ENCODE results near the gene FAM217B.

Gene FAM217B

DNA sequence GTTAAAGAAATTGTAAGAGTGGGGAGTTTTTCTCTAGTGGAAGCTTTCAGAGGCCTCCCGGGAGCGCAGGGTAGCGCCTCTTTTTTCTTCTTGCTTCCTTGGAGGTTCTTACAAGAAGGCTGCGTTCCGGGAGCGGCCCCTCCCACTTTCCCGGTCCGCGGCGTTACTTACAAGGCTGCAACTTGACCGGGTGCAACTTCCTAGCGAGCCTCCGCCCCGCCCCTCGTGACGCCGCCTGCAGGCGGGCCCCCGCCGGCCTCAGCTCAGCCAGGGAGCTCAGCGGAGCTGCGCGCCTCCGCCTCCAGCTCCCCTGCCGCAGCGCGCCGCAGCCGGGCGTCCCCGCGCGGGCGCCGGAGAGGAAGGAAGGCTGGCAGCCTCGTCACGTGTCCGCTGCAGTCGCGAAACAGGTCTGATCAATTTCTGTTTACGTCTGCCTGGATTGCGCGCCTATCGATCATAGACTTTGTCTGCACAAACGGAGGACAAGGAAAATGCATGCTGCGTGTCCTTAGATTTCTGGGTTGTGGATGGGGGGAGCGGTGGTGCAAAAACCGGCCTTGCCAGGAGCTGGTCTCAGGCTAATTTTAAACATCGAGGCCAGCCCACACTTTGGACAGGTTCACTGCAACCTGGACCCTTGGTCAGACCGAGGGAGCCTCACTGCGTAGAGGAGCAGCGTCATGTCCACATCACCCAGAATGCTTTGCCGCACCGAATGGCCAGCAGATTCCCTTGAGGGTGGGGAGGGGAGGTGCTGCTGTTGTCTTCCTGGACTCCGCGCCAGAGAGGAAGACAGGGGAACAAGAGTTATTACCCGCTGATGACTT is at the start of gene FAM217B, which contains the start of gene PPP1R3D:
Gene FAM217B, plus strand, starts transcription at position 261 of the 827 bp plus-strand sequence. CDS start 3,555 bp downstream, outside the sequence.
Gene PPP1R3D, minus strand, starts transcription at position 177 of the 827 bp plus-strand sequence. CDS start 374 bp downstream, outside the sequence.
- no peaks in the 10 kb centered on the region for H3K27me3 Mint-ChIP-seq
- peak; percentile 95 to 96 for ATAC-seq (replicated peaks)
- peak; percentile 92 for DNase-seq
- peak within 1 kb of the TSS; percentile 98 to 99 for H3K4me3 Mint-ChIP-seq
- peaks cover 12 to 13% of the 10 kb centered on the region in 2 donors for H3K36me3 Mint-ChIP-seq
- peak within 1 kb of the TSS; percentile 99 for H3K27ac Mint-ChIP-seq
- H3K4me1 Mint-ChIP-seq: peaks cover 13 to 19% of the 10 kb centered on the region in 2 donors
- no peaks in the 10 kb centered on the region for H3K9me3 Mint-ChIP-seq

GRCh38 chr20:59891581-59891980 is 48.6 kb upstream of the FAM217B start:
- no peak overlapping the region for H3K4me3 Mint-ChIP-seq
- H3K27ac Mint-ChIP-seq: no peak overlapping the region
- peaks cover 8 to 14% of the 10 kb centered on the region in 2 donors for H3K4me1 Mint-ChIP-seq
- ATAC-seq (replicated peaks) (peak in 1 of 2 donors; percentile 51), DNase-seq (no peak)
- peaks cover 0 to 3% of the 10 kb centered on the region in 2 donors for H3K36me3 Mint-ChIP-seq
- peaks cover 0 to 4% of the 10 kb centered on the region in 2 donors for H3K9me3 Mint-ChIP-seq
- H3K27me3 Mint-ChIP-seq: peaks cover 8 to 13% of the 10 kb centered on the region in 2 donors

- no peak for ATAC-seq (replicated peaks)
- peaks cover 0 to 4% of the 10 kb centered on the region in 2 donors for H3K36me3 Mint-ChIP-seq
- no peak overlapping the region for H3K4me3 Mint-ChIP-seq
- H3K27ac Mint-ChIP-seq: no peak overlapping the region
- H3K4me1 Mint-ChIP-seq: peaks cover 8 to 10% of the 10 kb centered on the region in 2 donors
- no peaks in the 10 kb centered on the region for H3K9me3 Mint-ChIP-seq
- H3K27me3 Mint-ChIP-seq: peaks cover 9 to 15% of the 10 kb centered on the region in 2 donors
- DNase-seq: no peak
These were observed 44.3 kb upstream of the FAM217B start for GRCh38 chr20:59895908-59896307.

DNA sequence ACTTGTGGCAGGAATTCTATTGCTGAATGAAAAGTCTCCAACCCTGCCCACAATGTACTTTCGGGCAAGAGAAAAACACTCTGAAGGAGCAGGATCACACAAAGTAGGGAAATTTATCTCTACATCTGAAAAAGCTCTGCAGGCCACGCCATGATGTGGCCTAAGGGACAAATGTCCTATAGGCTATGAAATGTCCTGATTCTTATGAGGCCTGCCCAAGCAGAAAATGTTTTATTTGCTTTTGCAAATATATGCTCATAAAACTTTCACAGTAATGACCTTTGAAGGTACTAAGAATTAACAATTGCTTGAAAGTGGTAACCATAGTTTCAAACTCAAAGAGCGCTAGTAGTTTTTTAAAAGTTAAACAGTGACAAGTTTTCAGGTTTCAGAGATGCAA is 37.7 kb upstream of the FAM217B start:
- H3K36me3 Mint-ChIP-seq: peaks cover 0 to 3% of the 10 kb centered on the region in 2 donors
- H3K4me1 Mint-ChIP-seq: no peaks in the 10 kb centered on the region
- no peaks in the 10 kb centered on the region for H3K9me3 Mint-ChIP-seq
- DNase-seq: no peak
- ATAC-seq (replicated peaks): no peak
- no peak overlapping the region for H3K27ac Mint-ChIP-seq
- H3K4me3 Mint-ChIP-seq: no peak overlapping the region
- peaks cover 7 to 8% of the 10 kb centered on the region in 2 donors for H3K27me3 Mint-ChIP-seq

DNA sequence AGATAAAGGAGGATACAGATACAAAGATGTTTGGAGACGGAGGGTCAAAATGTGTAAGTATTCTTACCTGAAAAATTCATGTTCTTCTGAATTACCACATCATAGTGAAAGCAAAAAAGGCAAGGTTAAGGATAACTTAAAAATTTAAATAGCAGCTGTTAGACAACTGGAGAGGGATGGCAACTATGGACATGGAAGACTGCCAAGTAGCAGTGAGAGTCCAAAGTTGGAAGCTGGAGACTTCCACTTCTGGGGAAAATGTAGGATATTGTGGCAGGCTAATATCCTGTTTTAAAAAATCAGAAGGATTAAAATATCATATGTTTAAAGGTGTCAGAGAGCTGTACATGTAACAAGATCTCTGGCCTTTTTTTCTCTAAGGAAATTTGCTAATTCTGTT is 36.6 kb upstream of the FAM217B start:
- H3K9me3 Mint-ChIP-seq: no peaks in the 10 kb centered on the region
- H3K4me1 Mint-ChIP-seq: no peaks in the 10 kb centered on the region
- peaks cover 6 to 7% of the 10 kb centered on the region in 2 donors for H3K27me3 Mint-ChIP-seq
- no peaks in the 10 kb centered on the region for H3K36me3 Mint-ChIP-seq
- no peak for DNase-seq
- ATAC-seq (replicated peaks): no peak
- H3K4me3 Mint-ChIP-seq: no peak overlapping the region
- H3K27ac Mint-ChIP-seq: no peak overlapping the region

GRCh38 chr20:59908855-59909254 is 31.3 kb upstream of the FAM217B start:
- H3K36me3 Mint-ChIP-seq: peaks cover 0 to 5% of the 10 kb centered on the region in 2 donors
- peaks cover 4% of the 10 kb centered on the region in 2 donors for H3K9me3 Mint-ChIP-seq
- H3K4me1 Mint-ChIP-seq: peaks cover 0 to 2% of the 10 kb centered on the region in 2 donors
- H3K27me3 Mint-ChIP-seq: peaks cover 0 to 3% of the 10 kb centered on the region in 2 donors
- H3K4me3 Mint-ChIP-seq: no peak overlapping the region
- H3K27ac Mint-ChIP-seq: no peak overlapping the region
- ATAC-seq (replicated peaks) (no peak), DNase-seq (no peak)

GRCh38 chr20:59911041-59911440 is 29.1 kb upstream of the FAM217B start:
- Mint-ChIP-seq H3K4me3 (no peak overlapping the region), H3K27me3 (no peaks in the 10 kb centered on the region), H3K27ac (no peak overlapping the region), H3K4me1 (peaks cover 0 to 2% of the 10 kb centered on the region in 2 donors), H3K9me3 (peaks cover 4% of the 10 kb centered on the region in 2 donors), H3K36me3 (peaks cover 0 to 5% of the 10 kb centered on the region in 2 donors)
- ATAC-seq (replicated peaks): no peak
- no peak for DNase-seq

DNA sequence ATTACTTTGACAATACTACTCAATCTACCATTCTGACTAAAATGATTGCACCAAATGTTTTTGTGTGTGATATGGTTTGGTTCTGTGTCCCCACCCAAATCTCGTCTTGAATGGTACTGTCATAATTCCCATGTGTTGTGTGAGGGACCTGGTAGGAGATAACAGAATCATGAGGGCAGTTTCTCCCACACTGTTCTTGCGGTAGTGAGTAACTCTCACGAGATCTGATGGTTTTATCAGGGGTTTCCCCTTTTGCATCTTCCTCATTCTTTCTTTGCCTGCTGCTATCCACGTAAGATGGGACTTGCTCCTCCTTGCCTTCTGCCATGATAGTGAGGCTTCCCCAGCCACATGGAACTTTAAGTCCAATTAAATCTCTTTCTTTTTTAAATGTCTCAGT is 27.6 kb upstream of the FAM217B start:
- ATAC-seq (replicated peaks) (peak; percentile 59 to 65), DNase-seq (peak; percentile 8)
- no peak overlapping the region for H3K27ac Mint-ChIP-seq

GRCh38 chr20:59920944-59921343 is 19.2 kb upstream of the FAM217B start:
- H3K4me1 Mint-ChIP-seq: no peaks in the 10 kb centered on the region
- no peak for DNase-seq
- H3K36me3 Mint-ChIP-seq: no peaks in the 10 kb centered on the region
- ATAC-seq (replicated peaks): no peak
- no peaks in the 10 kb centered on the region for H3K9me3 Mint-ChIP-seq
- no peak overlapping the region for H3K4me3 Mint-ChIP-seq
- H3K27me3 Mint-ChIP-seq: peaks cover 0 to 8% of the 10 kb centered on the region in 2 donors
- H3K27ac Mint-ChIP-seq: no peak overlapping the region

More for the DNA sequence above, 27.6 kb upstream of the FAM217B start:
- no peak overlapping the region for H3K4me3 Mint-ChIP-seq
- H3K4me1 Mint-ChIP-seq: peaks cover 0 to 2% of the 10 kb centered on the region in 2 donors
- H3K36me3 Mint-ChIP-seq: peaks cover 0 to 5% of the 10 kb centered on the region in 2 donors
- no peaks in the 10 kb centered on the region for H3K27me3 Mint-ChIP-seq
- H3K9me3 Mint-ChIP-seq: peaks cover 4% of the 10 kb centered on the region in 2 donors

GRCh38 chr20:59923514-59923913 is 16.7 kb upstream of the FAM217B start:
- no peaks in the 10 kb centered on the region for H3K9me3 Mint-ChIP-seq
- H3K4me3 Mint-ChIP-seq: no peak overlapping the region
- no peak for ATAC-seq (replicated peaks)
- H3K27me3 Mint-ChIP-seq: peaks cover 0 to 8% of the 10 kb centered on the region in 2 donors
- no peaks in the 10 kb centered on the region for H3K36me3 Mint-ChIP-seq
- no peak for DNase-seq
- no peaks in the 10 kb centered on the region for H3K4me1 Mint-ChIP-seq
- H3K27ac Mint-ChIP-seq: no peak overlapping the region

- Mint-ChIP-seq H3K4me3 (no peak overlapping the region), H3K27ac (no peak overlapping the region), H3K9me3 (no peaks in the 10 kb centered on the region), H3K36me3 (no peaks in the 10 kb centered on the region), H3K27me3 (peaks cover 0 to 8% of the 10 kb centered on the region in 2 donors), H3K4me1 (no peaks in the 10 kb centered on the region)
- ATAC-seq (replicated peaks) (no peak), DNase-seq (no peak)
These were observed 14.8 kb upstream of the FAM217B start for GRCh38 chr20:59925359-59925758.

DNA sequence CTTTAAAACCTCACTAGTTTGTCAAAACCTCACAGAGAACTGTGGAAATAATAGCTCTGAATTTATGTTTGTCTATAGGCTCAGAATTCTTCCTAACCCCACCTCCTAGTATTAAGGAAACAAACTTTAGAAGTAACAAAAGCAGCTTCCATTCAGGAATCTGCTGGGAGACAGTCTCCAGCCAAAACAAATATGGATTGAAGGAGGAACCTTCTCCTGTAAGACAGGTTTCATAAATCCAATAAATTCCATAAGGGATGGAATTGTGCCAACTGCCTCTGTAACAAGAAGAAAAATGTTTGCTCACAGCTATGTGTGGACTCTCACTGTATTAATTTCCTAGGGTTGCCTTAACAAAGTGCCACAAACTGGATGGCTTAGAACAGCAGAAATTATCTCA is 14.3 kb upstream of the FAM217B start:
- H3K36me3 Mint-ChIP-seq: no peaks in the 10 kb centered on the region
- no peaks in the 10 kb centered on the region for H3K4me1 Mint-ChIP-seq
- ATAC-seq (replicated peaks) (no peak), DNase-seq (no peak)
- no peaks in the 10 kb centered on the region for H3K9me3 Mint-ChIP-seq
- no peak overlapping the region for H3K4me3 Mint-ChIP-seq
- H3K27me3 Mint-ChIP-seq: peaks cover 0 to 8% of the 10 kb centered on the region in 2 donors
- no peak overlapping the region for H3K27ac Mint-ChIP-seq

DNA sequence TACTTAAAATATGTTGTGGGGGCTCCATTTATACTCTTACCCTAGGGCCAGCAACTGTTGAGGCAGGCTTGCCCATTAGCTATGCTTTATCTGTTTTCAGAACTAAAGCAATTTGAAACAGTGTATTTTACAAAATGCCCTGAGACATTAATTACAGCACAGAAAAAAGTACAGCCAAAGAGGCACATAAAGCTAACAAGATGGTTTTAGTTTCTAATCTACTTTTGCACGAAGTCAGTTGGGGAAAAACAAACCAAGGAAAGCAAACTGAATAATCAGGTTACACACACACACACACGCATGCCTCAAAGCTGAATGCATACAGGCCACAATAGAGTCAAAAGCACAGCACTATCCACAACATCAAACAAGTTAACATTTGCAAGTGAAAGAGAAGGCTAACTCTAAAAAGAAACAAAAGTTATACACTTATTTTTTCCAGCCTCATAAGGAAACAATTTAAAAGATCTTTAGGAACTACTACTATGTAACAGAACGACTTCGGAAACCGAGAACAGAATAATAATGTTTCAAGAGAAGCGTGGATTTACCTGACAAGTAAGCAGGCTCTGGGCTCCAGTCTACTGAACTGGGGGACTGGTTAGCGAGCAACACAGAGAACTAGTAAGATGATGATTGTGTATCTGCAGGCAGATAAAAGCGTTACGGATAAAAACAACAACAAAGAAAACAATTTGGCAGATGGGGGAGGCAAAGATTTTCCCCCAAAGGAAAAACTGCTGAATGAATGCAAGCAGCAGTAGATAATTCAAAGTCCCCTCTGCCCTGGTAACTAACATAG is 8.5 kb upstream of the FAM217B start:
- no peak overlapping the region for H3K27ac Mint-ChIP-seq
- no peak overlapping the region for H3K4me3 Mint-ChIP-seq
- peaks cover 0 to 7% of the 10 kb centered on the region in 2 donors for H3K36me3 Mint-ChIP-seq
- H3K27me3 Mint-ChIP-seq: peaks cover 0 to 4% of the 10 kb centered on the region in 2 donors
- H3K9me3 Mint-ChIP-seq: no peaks in the 10 kb centered on the region
- DNase-seq: no peak
- peaks cover 0 to 1% of the 10 kb centered on the region in 2 donors for H3K4me1 Mint-ChIP-seq
- no peak for ATAC-seq (replicated peaks)

GRCh38 chr20:59932616-59933295 is 7.4 kb upstream of the FAM217B start:
- H3K9me3 Mint-ChIP-seq: no peaks in the 10 kb centered on the region

More at GRCh38 chr20:59932616-59933295, 7.4 kb upstream of the FAM217B start:
- DNase-seq (no peak), ATAC-seq (replicated peaks) (no peak)
- Mint-ChIP-seq H3K4me1 (peaks cover 0 to 1% of the 10 kb centered on the region in 2 donors), H3K27ac (no peak overlapping the region), H3K36me3 (peaks cover 0 to 7% of the 10 kb centered on the region in 2 donors), H3K4me3 (no peak overlapping the region), H3K27me3 (peaks cover 0 to 4% of the 10 kb centered on the region in 2 donors)
